ENCODE measurements around the gene SLC11A1.

The SLC11A1 gene

DNA sequence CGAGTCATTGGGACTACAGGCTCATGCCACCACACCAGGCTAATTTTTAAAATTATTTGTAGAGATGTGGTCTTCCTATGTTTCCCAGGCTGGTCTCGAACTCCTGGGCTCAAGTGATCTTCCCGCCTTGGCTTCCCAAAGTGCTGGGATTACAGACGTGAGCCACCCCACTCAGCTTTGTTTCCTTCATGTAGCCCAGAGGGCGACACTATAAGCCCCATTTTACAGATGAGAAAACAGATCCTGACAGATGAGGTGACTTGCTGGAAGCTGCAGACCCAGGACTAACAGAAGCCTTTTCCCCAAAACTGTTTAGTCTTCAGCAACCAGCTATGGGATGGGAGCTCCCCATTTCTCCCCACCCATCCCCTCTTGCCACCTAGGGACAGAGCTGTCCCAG lies 10.4 kb downstream of the SLC11A1 start:
- DNase-seq: no peak
- Histone ChIP-seq H3K27ac (no peak overlapping the region), H3K4me3 (ENCODE audit: low read depth, low read length) (no peak overlapping the region), H3K9me3 (ENCODE audit: severe bottlenecking) (no peaks in the 10 kb centered on the region), H3K27me3 (ENCODE audit: insufficient read depth, low read depth, severe bottlenecking) (no peaks in the 10 kb centered on the region), H3K36me3 (no peaks in the 10 kb centered on the region)
- TF ChIP-seq, protein P1, sequence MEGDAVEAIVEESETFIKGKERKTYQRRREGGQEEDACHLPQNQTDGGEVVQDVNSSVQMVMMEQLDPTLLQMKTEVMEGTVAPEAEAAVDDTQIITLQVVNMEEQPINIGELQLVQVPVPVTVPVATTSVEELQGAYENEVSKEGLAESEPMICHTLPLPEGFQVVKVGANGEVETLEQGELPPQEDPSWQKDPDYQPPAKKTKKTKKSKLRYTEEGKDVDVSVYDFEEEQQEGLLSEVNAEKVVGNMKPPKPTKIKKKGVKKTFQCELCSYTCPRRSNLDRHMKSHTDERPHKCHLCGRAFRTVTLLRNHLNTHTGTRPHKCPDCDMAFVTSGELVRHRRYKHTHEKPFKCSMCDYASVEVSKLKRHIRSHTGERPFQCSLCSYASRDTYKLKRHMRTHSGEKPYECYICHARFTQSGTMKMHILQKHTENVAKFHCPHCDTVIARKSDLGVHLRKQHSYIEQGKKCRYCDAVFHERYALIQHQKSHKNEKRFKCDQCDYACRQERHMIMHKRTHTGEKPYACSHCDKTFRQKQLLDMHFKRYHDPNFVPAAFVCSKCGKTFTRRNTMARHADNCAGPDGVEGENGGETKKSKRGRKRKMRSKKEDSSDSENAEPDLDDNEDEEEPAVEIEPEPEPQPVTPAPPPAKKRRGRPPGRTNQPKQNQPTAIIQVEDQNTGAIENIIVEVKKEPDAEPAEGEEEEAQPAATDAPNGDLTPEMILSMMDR (IDR thresholded peaks at IDR 0.05; ENCODE audit: low read depth, low read length): no peak

DNA sequence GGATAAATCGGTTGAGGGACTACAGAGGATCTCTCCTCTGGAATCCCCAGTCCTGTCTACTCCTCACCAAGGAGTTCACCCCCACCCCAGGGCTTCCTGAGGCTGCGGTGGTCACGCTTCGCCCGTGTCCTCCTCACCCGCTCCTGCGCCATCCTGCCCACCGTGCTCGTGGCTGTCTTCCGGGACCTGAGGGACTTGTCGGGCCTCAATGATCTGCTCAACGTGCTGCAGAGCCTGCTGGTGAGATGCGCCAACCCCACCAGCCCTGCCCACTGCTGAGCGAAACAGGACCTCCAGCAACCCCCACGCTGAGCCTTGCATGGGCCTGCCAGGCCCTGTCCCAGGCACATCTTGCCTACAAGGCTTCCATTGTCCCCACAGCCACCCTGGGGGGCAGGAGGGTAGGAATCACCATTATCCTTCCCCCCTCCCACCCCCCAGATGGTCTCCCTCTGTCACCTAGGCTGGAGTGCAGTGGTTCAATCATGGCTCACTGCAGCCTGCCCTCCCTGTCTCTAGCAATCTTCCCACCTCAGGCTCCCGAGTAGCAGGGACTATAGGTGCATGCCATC lies 10.9 kb downstream of the SLC11A1 start:
- no peak for DNase-seq
- no peak overlapping the region for H3K4me3 ChIP-seq (ENCODE audit: low read depth, low read length)
- H3K9me3 ChIP-seq (ENCODE audit: severe bottlenecking): no peaks in the 10 kb centered on the region
- TF ChIP-seq, protein P1 (IDR thresholded peaks at IDR 0.05; ENCODE audit: low read depth, low read length): no peak
- H3K36me3 ChIP-seq: no peaks in the 10 kb centered on the region
- no peaks in the 10 kb centered on the region for H3K27me3 ChIP-seq (ENCODE audit: insufficient read depth, low read depth, severe bottlenecking)
- H3K27ac ChIP-seq: no peak overlapping the region

DNA sequence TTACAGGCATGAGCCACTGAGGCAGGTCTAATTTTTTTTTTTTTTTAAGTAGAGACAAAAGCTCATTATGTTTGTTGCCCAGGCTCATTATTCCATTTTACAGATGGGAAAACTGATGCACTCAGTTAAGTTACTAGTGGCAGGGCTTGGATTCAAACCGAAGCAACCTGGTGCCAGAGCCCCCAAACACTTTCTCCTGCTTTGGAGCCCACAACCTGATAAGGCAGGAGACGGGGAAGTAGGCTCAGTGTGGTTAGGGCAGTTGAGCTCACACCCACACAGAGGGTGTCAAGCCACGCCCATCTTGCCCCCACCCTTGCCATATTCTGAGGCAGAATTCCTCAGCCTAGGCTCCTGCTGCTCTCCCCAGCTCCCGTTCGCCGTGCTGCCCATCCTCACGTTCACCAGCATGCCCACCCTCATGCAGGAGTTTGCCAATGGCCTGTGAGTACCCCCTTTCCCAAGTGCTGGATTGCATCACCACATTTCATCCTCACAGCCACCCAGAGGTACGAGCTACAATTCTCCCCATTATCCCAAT lies 11.7 kb downstream of the SLC11A1 start:
- Histone ChIP-seq H3K4me3 (ENCODE audit: low read depth, low read length) (no peak overlapping the region), H3K36me3 (no peaks in the 10 kb centered on the region), H3K9me3 (ENCODE audit: severe bottlenecking) (no peaks in the 10 kb centered on the region), H3K27ac (no peak overlapping the region), H3K27me3 (ENCODE audit: insufficient read depth, low read depth, severe bottlenecking) (no peaks in the 10 kb centered on the region)
- TF ChIP-seq, protein P1 (IDR thresholded peaks at IDR 0.05; ENCODE audit: low read depth, low read length): no peak
- no peak for DNase-seq

DNA sequence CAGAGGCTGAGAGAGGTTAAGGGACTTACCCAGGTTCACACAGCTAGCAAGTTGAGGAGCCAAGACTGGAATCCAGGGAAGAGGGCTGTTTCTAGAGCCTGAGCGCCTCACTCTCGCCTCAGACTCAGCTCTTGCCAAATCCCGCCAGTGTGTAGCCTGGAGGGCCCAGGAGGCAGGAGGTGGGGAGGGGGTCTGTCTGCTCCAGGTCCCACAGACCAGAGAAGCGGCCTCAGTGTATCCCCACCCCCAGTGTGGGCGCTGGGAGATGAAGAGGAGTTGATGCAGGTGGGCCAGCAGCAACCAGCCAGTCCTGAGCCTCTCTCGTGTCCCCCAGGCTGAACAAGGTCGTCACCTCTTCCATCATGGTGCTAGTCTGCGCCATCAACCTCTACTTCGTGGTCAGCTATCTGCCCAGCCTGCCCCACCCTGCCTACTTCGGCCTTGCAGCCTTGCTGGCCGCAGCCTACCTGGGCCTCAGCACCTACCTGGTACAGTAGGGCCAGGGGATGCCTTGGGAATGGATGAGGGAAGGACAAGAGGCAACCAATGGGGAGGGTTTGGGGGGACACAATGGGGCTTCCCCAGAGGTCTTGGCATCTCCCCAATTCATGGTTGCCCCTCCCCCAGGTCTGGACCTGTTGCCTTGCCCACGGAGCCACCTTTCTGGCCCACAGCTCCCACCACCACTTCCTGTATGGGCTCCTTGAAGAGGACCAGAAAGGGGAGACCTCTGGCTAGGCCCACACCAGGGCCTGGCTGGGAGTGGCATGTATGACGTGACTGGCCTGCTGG lies 12.4 kb downstream of the SLC11A1 start:
- TF ChIP-seq, protein P1 (IDR thresholded peaks at IDR 0.05; ENCODE audit: low read depth, low read length): no peak
- no peak for DNase-seq
- Histone ChIP-seq H3K27me3 (ENCODE audit: insufficient read depth, low read depth, severe bottlenecking) (no peaks in the 10 kb centered on the region), H3K36me3 (no peaks in the 10 kb centered on the region), H3K9me3 (ENCODE audit: severe bottlenecking) (no peaks in the 10 kb centered on the region), H3K27ac (no peak overlapping the region), H3K4me3 (ENCODE audit: low read depth, low read length) (no peak overlapping the region)

DNA sequence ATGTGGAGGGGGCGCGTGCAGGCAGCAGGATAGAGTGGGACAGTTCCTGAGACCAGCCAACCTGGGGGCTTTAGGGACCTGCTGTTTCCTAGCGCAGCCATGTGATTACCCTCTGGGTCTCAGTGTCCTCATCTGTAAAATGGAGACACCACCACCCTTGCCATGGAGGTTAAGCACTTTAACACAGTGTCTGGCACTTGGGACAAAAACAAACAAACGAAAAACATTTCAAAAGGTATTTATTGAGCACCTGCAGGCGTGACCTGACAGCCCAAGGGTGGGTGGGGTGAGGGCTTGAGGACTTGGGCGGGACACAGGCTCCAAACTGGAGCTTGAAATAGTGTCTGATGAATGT lies 13.0 kb downstream of the SLC11A1 start:
- no peak for DNase-seq
- no peaks in the 10 kb centered on the region for H3K27me3 ChIP-seq (ENCODE audit: insufficient read depth, low read depth, severe bottlenecking)
- no peak overlapping the region for H3K27ac ChIP-seq
- no peak overlapping the region; the same call in 1 of the 2 replicates for H3K4me3 ChIP-seq (ENCODE audit: low read depth, low read length)
- H3K36me3 ChIP-seq: no peaks in the 10 kb centered on the region
- H3K9me3 ChIP-seq (ENCODE audit: severe bottlenecking): no peaks in the 10 kb centered on the region
- TF ChIP-seq, protein P1 (IDR thresholded peaks at IDR 0.05; ENCODE audit: low read depth, low read length): no peak

Measured in WERI-Rb-1 (cell line).